HG03460 (cell line): Measurements from ENCODE around the gene COPB2.

Source experiments
- ATAC-seq: cut with Tn5 transposase; IDR thresholded peaks from one replicate; pipeline ENCODE4 v1.9.1; 2021; ENCODE audit not compliant: unreplicated experiment

The COPB2 gene

GRCh38 chr3:139309880-139310279 is 79.6 kb downstream of the COPB2 start:
- ATAC-seq = no peak

- ATAC-seq = no peak
Observed at GRCh38 chr3:139309061-139309591, 80.3 kb downstream of the COPB2 start.

GRCh38 chr3:139308560-139308959 is 80.9 kb downstream of the COPB2 start:
- no peak for ATAC-seq

- ATAC-seq = no peak
Observed at GRCh38 chr3:139307601-139308555, 81.6 kb downstream of the COPB2 start.
